MCF 10A (cell line): ENCODE results near the gene ZGLP1. TPM values are rescaled to one million over a fixed set of nuclear protein-coding genes. Genes with fewer than 3 reads are reported as not detected.

Experiments
- BruUV-seq: library from RNA; stranded (reverse); fragments of 400-500 nt; replicated peaks from 2 replicates; lab custom pipeline; 2021; lab: Mats Ljungman, UMichigan
- CTCF ChIA-PET: fragments of 300-600 bp; sonication (Branson Sonifier 250); formaldehyde crosslinking; extraction: SDS; loops from one replicate; lab custom pipeline; 2021; ENCODE audit warnings: antibody characterized with exemption, inconsistent platforms; lab: Yijun Ruan, JAX
- POLR2A ChIA-PET: fragments of 300-600, 350-650 bp; sonication (Branson Sonifier 250); formaldehyde crosslinking; extraction: SDS; loops from one replicate; lab custom pipeline; 2020; ENCODE audit warnings: antibody characterized with exemption, inconsistent platforms; lab: Yijun Ruan, JAX
- DNase-seq: peaks from one replicate; pipeline ENCODE4 v3.0.0-alpha.2; 2018; ENCODE audit not compliant: unreplicated experiment
- H3K27ac Mint-ChIP-seq: one replicate; pipeline ENCODE4 v1.8.0; 2022; ENCODE audit warnings: mild to moderate bottlenecking, low read depth, mixed read lengths; ENCODE audit not compliant: unreplicated experiment
- H3K27me3 Mint-ChIP-seq: one replicate; pipeline ENCODE4 v1.8.0; 2022; ENCODE audit warnings: mixed read lengths; ENCODE audit not compliant: insufficient read depth, unreplicated experiment
- H3K36me3 Mint-ChIP-seq: one replicate; pipeline ENCODE4 v1.8.0; 2022; ENCODE audit warnings: mild to moderate bottlenecking, moderate library complexity, mixed read lengths; ENCODE audit not compliant: insufficient read depth, unreplicated experiment
- H3K4me1 Mint-ChIP-seq: one replicate; pipeline ENCODE4 v1.8.0; 2022; ENCODE audit warnings: mixed read lengths; ENCODE audit not compliant: insufficient read depth, unreplicated experiment
- H3K4me3 Mint-ChIP-seq: one replicate; pipeline ENCODE4 v1.8.0; 2022; ENCODE audit warnings: mild to moderate bottlenecking, moderate library complexity, mixed read lengths; ENCODE audit not compliant: unreplicated experiment
- H3K9me3 Mint-ChIP-seq: one replicate; pipeline ENCODE4 v1.8.0; 2022; ENCODE audit warnings: mixed read lengths; ENCODE audit not compliant: unreplicated experiment
- CTCF ChIP-seq: fragments of 200-600 bp; IDR thresholded peaks from one replicate; pipeline ENCODE4 v1.8.0; 2022; ENCODE audit warnings: antibody characterized with exemption, mild to moderate bottlenecking; ENCODE audit not compliant: unreplicated experiment
- intact Hi-C: fragments of 100-400 bp; cut with micrococcal nuclease; formaldehyde crosslinking; loops from 2 replicates; pipeline ENCODE4 v1.14.1; 2022
- total RNA-seq: library from RNA; stranded (reverse); gene quantifications from 2 replicates; pipeline ENCODE4 v1.2.3, GENCODE V29; 2022

ZGLP1 gene
- total RNA-seq, 1 experiment from 2014 or later: 3.8 TPM

DNA sequence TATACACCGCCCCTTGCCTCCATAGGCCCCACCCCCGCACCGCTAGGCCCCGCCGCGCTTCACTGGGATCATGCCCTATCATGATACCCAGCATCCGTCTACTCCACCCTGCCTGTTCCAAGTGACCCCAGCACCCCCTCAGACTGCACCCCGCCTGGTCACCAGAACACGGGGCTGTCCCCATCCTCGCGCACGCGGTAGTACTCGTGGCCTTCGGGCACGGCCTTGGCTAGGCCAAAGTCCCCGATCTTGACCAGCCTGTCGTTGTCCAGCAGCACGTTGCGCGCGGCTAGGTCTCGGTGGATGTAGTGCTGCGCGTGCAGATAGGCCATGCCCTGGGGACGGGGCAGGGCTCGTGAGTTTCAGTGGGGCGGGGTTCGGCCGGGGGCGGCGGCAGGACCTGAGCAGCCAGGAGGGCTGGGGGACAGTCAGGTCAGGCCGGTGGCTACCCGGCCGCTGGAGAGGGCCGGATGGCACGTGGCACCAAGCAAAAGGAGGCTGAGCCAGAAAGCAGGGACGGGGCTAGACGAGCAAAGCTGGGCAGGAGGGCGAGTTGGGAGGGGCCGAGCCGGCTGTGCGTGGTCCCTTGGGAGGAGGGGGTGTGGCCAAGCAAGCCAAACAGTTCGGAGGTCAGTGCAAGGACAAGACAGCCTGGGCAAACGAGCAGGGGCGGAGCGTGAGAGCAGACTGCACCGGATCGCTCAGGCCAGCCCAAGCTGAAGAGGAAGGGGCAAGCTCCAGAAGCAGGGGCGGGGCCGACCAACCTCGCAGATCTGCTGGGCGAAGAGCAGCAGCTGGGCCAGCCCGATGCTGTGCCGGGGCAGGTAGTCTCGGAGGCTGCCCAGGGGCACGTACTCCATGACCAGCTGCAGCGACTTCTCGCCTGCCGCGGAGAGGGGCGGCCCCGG, 43.4 kb upstream of the ZGLP1 start:
- no TSS peak for BruUV-seq
- intact Hi-C loops: no loop called here
- H3K9me3 Mint-ChIP-seq: no peaks in the 10 kb centered on the region
- peaks cover 51% of the 10 kb centered on the region for H3K36me3 Mint-ChIP-seq
- no peak for DNase-seq
- H3K27ac Mint-ChIP-seq: no peak overlapping the region
- no peaks in the 10 kb centered on the region for H3K27me3 Mint-ChIP-seq
- H3K4me3 Mint-ChIP-seq: no peak overlapping the region
- ChIA-PET CTCF (interaction anchor here (0.6 to 0.8 kb wide), 2 partner anchors 17 to 37 kb away, joined by 3 to 4 read pairs; no protein-coding TSS in a partner anchor), POLR2A (no interaction called here)
- H3K4me1 Mint-ChIP-seq: no peaks in the 10 kb centered on the region
- TF ChIP-seq CTCF: no peak

- H3K27ac Mint-ChIP-seq: no peak overlapping the region
- no peak overlapping the region for H3K4me3 Mint-ChIP-seq
- H3K36me3 Mint-ChIP-seq: peaks cover 13% of the 10 kb centered on the region
- peaks cover 4% of the 10 kb centered on the region for H3K4me1 Mint-ChIP-seq
- CTCF ChIA-PET: interaction anchor here (0.7 to 1.1 kb wide), 2 partner anchors 13 to 60 kb away, joined by 3 read pairs; partner anchors contain the start of gene RAVER1
- no TSS peak for BruUV-seq
- DNase-seq: peak; percentile 66
- POLR2A ChIA-PET: interaction anchor here (5.0 kb wide), 1 partner anchor 12 kb away, joined by 22 read pairs; the partner anchor contains the start of gene RAVER1
- no peaks in the 10 kb centered on the region for H3K27me3 Mint-ChIP-seq
- intact Hi-C loops: no loop called here
- no peaks in the 10 kb centered on the region for H3K9me3 Mint-ChIP-seq
- no peak for TF ChIP-seq CTCF
Observed at GRCh38 chr19:10346509-10346908, 36.9 kb upstream of the ZGLP1 start.

DNA sequence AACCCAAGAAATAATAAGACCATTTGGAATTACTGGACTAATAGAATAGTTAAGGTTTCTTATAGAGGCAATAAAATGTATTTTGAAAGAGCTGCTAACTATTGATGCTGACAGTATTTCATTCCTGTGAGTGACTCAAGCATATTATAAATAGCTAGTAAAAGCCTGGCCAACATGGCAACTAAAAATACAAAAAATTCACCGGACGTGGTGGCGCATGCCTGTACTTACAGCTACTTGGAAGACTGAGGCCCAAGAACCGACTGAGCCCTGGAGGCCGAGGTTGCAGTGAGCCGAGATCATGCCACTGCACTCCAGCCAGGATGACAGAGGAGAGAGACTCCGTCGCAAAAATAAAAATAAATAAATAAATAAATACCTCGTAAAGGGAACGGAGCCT, 35.2 kb upstream of the ZGLP1 start:
- H3K27ac Mint-ChIP-seq: no peak overlapping the region
- CTCF ChIA-PET: interaction anchor here (0.6 to 1.8 kb wide), 4 partner anchors 9 to 95 kb away, joined by 3 to 6 read pairs (median 4); no protein-coding TSS in a partner anchor
- no peaks in the 10 kb centered on the region for H3K9me3 Mint-ChIP-seq
- no peaks in the 10 kb centered on the region for H3K36me3 Mint-ChIP-seq
- no TSS peak for BruUV-seq
- TF ChIP-seq CTCF: no peak
- H3K27me3 Mint-ChIP-seq: no peaks in the 10 kb centered on the region
- intact Hi-C loops: no loop called here
- no peak overlapping the region for H3K4me3 Mint-ChIP-seq
- DNase-seq: no peak
- peaks cover 4% of the 10 kb centered on the region for H3K4me1 Mint-ChIP-seq
- POLR2A ChIA-PET: interaction anchor here (0.7 to 5.0 kb wide), 3 partner anchors 11 to 16 kb away, joined by 3 to 22 read pairs (median 3); partner anchors contain the start of gene RAVER1

GRCh38 chr19:10343495-10343894, 33.9 kb upstream of the ZGLP1 start:
- POLR2A ChIA-PET: interaction anchor here (5.0 kb wide), 1 partner anchor 9 kb away, joined by 22 read pairs; the partner anchor contains the start of gene RAVER1

More at GRCh38 chr19:10343495-10343894, 33.9 kb upstream of the ZGLP1 start:
- Mint-ChIP-seq H3K9me3 (no peaks in the 10 kb centered on the region), H3K4me1 (peaks cover 4% of the 10 kb centered on the region), H3K27me3 (no peaks in the 10 kb centered on the region), H3K36me3 (no peaks in the 10 kb centered on the region), H3K4me3 (no peak overlapping the region), H3K27ac (no peak overlapping the region)
- no peak for DNase-seq
- BruUV-seq: no TSS peak
- intact Hi-C loops: no loop called here
- no peak for TF ChIP-seq CTCF
- CTCF ChIA-PET: interaction anchor here (0.6 to 1.2 kb wide), 4 partner anchors 8 to 405 kb away, joined by 3 read pairs; no protein-coding TSS in a partner anchor
